RWPE2 (cell line): Measurements from ENCODE around the gene GAS2L2.

Experiments
- ATAC-seq: fragments of 200-7000 bp; cut with Tn5 transposase; 3 replicates; pipeline ENCODE4 v1.9.1; 2021; ENCODE audit warnings: low read depth
- DNase-seq: peaks from one replicate; pipeline ENCODE4 v3.0.0-alpha.2; 2020; ENCODE audit warnings: low spot score
- H3K27ac ChIP-seq: fragments of 450-650 bp; 2 replicates; pipeline ENCODE4 v1.5.1; 2017; ENCODE audit warnings: mild to moderate bottlenecking; ENCODE audit not compliant: poor library complexity, severe bottlenecking
- H3K27me3 ChIP-seq: fragments of 250-450 bp; sonication (Bioruptor Pico); 2 replicates; pipeline ENCODE4 v1.5.1; 2021; ENCODE audit warnings: mild to moderate bottlenecking, moderate library complexity; ENCODE audit not compliant: insufficient read depth, poor library complexity, severe bottlenecking
- H3K36me3 ChIP-seq: fragments of 250-450 bp; sonication (Bioruptor Pico); 2 replicates; pipeline ENCODE4 v1.5.1; 2020; ENCODE audit warnings: low read depth, mild to moderate bottlenecking, moderate library complexity
- H3K4me1 ChIP-seq: fragments of 250-450 bp; sonication (Bioruptor Pico); 2 replicates; pipeline ENCODE4 v1.5.1; 2021; ENCODE audit warnings: mild to moderate bottlenecking, moderate library complexity; ENCODE audit not compliant: insufficient read depth, poor library complexity, severe bottlenecking
- H3K4me3 ChIP-seq: fragments of 250-450 bp; sonication (Bioruptor Pico); 2 replicates; pipeline ENCODE4 v1.5.1; 2021; ENCODE audit warnings: mild to moderate bottlenecking, moderate library complexity; ENCODE audit not compliant: severe bottlenecking
- H3K9me3 ChIP-seq: fragments of 250-450 bp; sonication (Bioruptor Pico); 2 replicates; pipeline ENCODE4 v1.5.1; 2021; ENCODE audit warnings: mild to moderate bottlenecking, moderate library complexity; ENCODE audit not compliant: severe bottlenecking
- CTCF ChIP-seq: fragments of 450-650 bp; IDR thresholded peaks from one replicate; pipeline ENCODE4 v1.5.1; 2017; ENCODE audit warnings: mild to moderate bottlenecking, moderate library complexity; ENCODE audit not compliant: poor library complexity, severe bottlenecking

The GAS2L2 gene

GRCh38 chr17:35733366-35733765 is 19.7 kb downstream of the GAS2L2 start:
- no peak for TF ChIP-seq CTCF
- Histone ChIP-seq H3K4me3 (no peak overlapping the region), H3K9me3 (no peaks in the 10 kb centered on the region), H3K27ac (no peak overlapping the region), H3K36me3 (no peaks in the 10 kb centered on the region), H3K27me3 (no peaks in the 10 kb centered on the region), H3K4me1 (no peaks in the 10 kb centered on the region)
- DNase-seq, result no peak
- no peak for ATAC-seq

- Histone ChIP-seq H3K4me1 (no peaks in the 10 kb centered on the region), H3K27me3 (no peaks in the 10 kb centered on the region), H3K36me3 (no peaks in the 10 kb centered on the region), H3K4me3 (no peak overlapping the region), H3K9me3 (no peaks in the 10 kb centered on the region), H3K27ac (no peak overlapping the region)
- DNase-seq, result no peak
- no peak for TF ChIP-seq CTCF
- ATAC-seq, result no peak
Measured at GRCh38 chr17:35732806-35733136, 20.3 kb downstream of the GAS2L2 start.

- no peak overlapping the region for H3K27ac ChIP-seq
- no peak for DNase-seq
Measured at GRCh38 chr17:35731917-35732805, 20.9 kb downstream of the GAS2L2 start.

GRCh38 chr17:35731239-35731916 is 21.7 kb downstream of the GAS2L2 start, which contains the start of gene RASL10B:
TSS of gene RASL10B (plus strand) at chr17:35731639. CDS start at chr17:35735185, 3,546 bp downstream.
- H3K4me3 ChIP-seq, result peak within 1 kb of the TSS; percentile 50
- DNase-seq (no peak), ATAC-seq (peak; percentile 79)
- no peaks in the 10 kb centered on the region; the same call in 1 of the 2 replicates for H3K36me3 ChIP-seq
- no peak within 1 kb of the TSS for H3K27ac ChIP-seq
- no peak for TF ChIP-seq CTCF
- no peaks in the 10 kb centered on the region for H3K9me3 ChIP-seq
- no peaks in the 10 kb centered on the region for H3K27me3 ChIP-seq
- H3K4me1 ChIP-seq, result no peaks in the 10 kb centered on the region

More at GRCh38 chr17:35731917-35732805, 20.9 kb downstream of the GAS2L2 start:
- no peak for TF ChIP-seq CTCF
- Histone ChIP-seq H3K36me3 (no peaks in the 10 kb centered on the region), H3K9me3 (no peaks in the 10 kb centered on the region), H3K4me3 (peak overlapping the region; percentile 50), H3K4me1 (no peaks in the 10 kb centered on the region), H3K27me3 (no peaks in the 10 kb centered on the region)
- ATAC-seq, result 0 out of 3 replicates have a peak, but pooled peaks have one; percentile 11
